Activated CD8-positive, alpha-beta memory T cell treated with anti-CD3 and anti-CD28 coated beads, Interleukin-2, amount 10 ng/mL, durations not matched to agents 7 days and 5 days (primary cell): ENCODE measurements around the gene SLC25A21. TPM values are rescaled to one million over a fixed set of nuclear protein-coding genes. Genes with fewer than 3 reads are reported as not detected.
"Not testable (repeated sequence)": the region's sequence is repeated elsewhere in the genome, so short reads cannot be mapped to it uniquely, and the experiment has no call there.

Experiments used
- ATAC-seq: fragments of 150-1000 bp; cut with Tn5 transposase; one replicate; pipeline ENCODE4 v1.10.0; 2021; ENCODE audit warnings: moderate library complexity
- CTCF ChIA-PET: fragments of 350-600 bp; sonication (Branson Sonifier 250); formaldehyde crosslinking; loops from one replicate; lab custom pipeline; 2021; ENCODE audit warnings: antibody characterized with exemption; lab: Charles Lee
- DNase-seq: peaks from one replicate; pipeline ENCODE4 v3.0.0-alpha.2; 2020
- H3K27ac Mint-ChIP-seq: one replicate; pipeline ENCODE4 v1.8.0; 2021; ENCODE audit warnings: mild to moderate bottlenecking, mixed read lengths
- H3K27me3 Mint-ChIP-seq: one replicate; pipeline ENCODE4 v1.8.0; 2021; ENCODE audit warnings: mixed read lengths
- H3K36me3 Mint-ChIP-seq: one replicate; pipeline ENCODE4 v1.8.0; 2021; ENCODE audit warnings: mild to moderate bottlenecking, mixed read lengths
- H3K4me1 Mint-ChIP-seq: one replicate; pipeline ENCODE4 v1.8.0; 2021; ENCODE audit warnings: mixed read lengths
- H3K4me3 Mint-ChIP-seq: one replicate; pipeline ENCODE4 v1.8.0; 2021; ENCODE audit warnings: mild to moderate bottlenecking, moderate library complexity, mixed read lengths
- H3K9me3 Mint-ChIP-seq: one replicate; pipeline ENCODE4 v1.8.0; 2022; ENCODE audit warnings: low read depth, mixed read lengths
- total RNA-seq, 2 experiments: library from RNA; stranded (reverse); gene quantifications; one replicate each; pipeline ENCODE4 v1.2.3, GENCODE V29; 2021

SLC25A21 gene
- total RNA-seq, 2 experiments from 2014 or later: not detected

DNA sequence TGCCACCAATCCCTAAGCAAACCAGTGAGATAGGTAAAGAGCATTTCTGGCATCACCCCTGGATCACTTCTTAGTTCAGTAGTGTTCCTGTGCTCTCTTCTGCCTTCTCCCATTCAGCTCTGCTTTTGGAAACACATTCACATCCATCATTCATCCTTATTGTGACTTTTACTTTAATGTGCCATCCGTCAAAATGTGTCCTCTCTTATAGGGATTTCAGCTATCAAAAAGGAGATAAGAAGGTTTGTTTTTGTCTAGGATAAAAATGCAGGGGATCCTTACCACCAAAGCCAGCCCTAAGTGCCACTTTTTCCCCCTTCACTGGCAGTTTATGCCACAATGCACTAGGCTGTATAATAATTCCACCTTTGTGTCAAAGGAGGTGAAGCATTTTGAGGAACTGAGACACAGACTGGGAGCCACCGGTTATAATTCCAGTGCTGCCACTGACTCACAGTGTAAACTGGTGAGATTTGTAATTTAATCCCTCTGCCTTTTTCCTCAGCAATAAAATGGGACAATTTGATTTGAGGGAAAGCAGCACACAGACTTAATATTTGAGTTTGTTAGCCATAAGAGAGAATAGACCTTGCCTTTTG, 352.2 kb downstream of the SLC25A21 start:
- no peaks in the 10 kb centered on the region for H3K9me3 Mint-ChIP-seq
- ATAC-seq: no peak
- CTCF ChIA-PET: no interaction called here
- H3K4me3 Mint-ChIP-seq: no peak overlapping the region
- no peaks in the 10 kb centered on the region for H3K27me3 Mint-ChIP-seq
- H3K27ac Mint-ChIP-seq: no peak overlapping the region
- no peaks in the 10 kb centered on the region for H3K4me1 Mint-ChIP-seq
- DNase-seq: no peak
- no peaks in the 10 kb centered on the region for H3K36me3 Mint-ChIP-seq

DNA sequence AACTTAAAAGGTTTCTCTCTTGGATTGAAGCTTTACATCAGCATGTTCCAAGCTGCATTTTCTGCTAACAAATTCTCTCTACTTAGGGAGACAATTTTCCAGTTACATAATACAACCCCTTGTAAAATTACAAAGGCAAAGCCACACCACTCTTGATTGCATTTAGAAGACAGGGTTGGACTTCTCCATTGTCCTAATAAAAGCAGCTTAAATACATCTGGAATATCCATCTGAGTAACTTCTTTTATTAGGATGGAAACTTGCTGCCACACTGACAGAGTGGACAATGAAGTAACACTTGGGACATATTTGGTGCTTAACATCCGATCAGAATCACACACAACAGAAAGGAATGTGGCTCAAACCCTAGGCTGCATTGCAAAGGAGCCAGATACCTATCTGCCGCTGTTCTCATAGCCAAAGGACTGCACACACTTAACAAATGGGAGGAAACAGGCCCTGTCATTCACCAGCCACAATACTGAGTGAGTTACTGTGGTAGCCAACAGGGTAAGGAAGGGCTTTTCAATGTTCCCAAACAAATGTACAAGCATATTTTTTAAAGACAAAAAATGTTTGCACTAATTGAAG, 353.5 kb downstream of the SLC25A21 start:
- DNase-seq (no peak), ATAC-seq (no peak)
- H3K4me1 Mint-ChIP-seq: no peaks in the 10 kb centered on the region
- H3K36me3 Mint-ChIP-seq: no peaks in the 10 kb centered on the region
- H3K27me3 Mint-ChIP-seq: no peaks in the 10 kb centered on the region
- no peak overlapping the region for H3K27ac Mint-ChIP-seq
- CTCF ChIA-PET: no interaction called here
- no peak overlapping the region for H3K4me3 Mint-ChIP-seq
- H3K9me3 Mint-ChIP-seq: peaks cover 2% of the 10 kb centered on the region

DNA sequence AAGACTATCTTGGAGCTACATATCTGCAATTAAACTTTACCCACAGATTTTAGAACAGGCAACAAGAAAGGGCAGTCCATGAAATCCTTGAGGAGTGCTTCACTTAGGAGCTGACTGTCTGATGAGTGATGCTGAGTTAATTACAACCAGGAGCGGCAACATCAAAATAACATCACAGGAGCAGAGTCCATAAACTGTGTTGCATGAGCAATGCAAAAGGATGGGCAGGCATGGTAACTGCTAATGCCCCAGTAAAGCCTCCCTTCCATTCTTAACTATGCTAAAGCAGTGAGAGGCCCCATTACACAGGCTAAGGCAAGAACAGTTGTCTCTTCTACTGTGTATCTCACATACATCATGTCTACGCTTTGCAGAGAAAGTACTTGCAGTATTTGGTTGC, 354.2 kb downstream of the SLC25A21 start:
- H3K4me1 Mint-ChIP-seq: no peaks in the 10 kb centered on the region
- H3K9me3 Mint-ChIP-seq: peaks cover 2% of the 10 kb centered on the region
- no peak overlapping the region for H3K27ac Mint-ChIP-seq
- H3K27me3 Mint-ChIP-seq: no peaks in the 10 kb centered on the region
- no peak overlapping the region for H3K4me3 Mint-ChIP-seq
- CTCF ChIA-PET: no interaction called here
- ATAC-seq (no peak), DNase-seq (no peak)
- H3K36me3 Mint-ChIP-seq: no peaks in the 10 kb centered on the region

DNA sequence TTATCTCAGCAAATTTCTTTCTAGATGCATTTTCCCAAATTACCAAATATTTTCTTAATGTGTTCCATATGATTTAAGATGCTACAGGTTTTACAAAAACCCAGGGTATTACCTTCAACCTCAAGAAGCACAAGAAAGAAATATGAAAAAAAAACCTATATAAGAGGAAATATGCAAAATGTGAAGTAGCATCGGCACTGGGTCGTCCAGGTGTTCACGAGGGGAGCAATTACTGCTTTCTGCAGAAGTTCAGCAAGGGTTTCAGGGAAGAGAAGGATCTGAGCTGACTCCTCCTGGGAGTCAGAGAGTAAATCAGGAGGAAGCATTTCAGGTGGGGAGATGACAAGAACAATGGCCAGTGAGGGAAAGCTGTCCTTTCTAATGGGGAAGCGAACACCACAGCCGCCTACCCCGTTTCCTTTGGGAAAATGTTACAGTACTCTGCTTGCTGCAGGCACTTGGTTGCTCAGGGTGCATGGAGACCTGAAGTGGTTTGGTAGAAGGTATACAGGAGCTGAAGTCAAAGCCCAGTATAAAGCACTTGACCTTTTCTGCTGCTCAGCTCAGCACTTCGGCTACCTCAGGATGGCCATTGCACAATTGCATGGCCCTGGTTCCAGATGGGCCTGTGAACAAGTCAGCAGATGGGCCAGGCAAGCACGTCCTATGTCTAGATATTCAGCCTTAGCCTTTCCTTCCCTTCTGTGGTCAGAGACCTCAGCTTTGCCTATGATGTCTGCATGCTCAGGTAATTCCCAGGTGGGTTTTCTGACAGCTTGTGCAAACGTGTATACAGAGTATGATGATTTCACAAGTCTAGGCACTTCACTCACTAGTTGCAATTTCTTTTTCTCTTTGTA, 355.1 kb downstream of the SLC25A21 start:
- DNase-seq (no peak), ATAC-seq (no peak)
- CTCF ChIA-PET: no interaction called here
- no peaks in the 10 kb centered on the region for H3K27me3 Mint-ChIP-seq
- no peak overlapping the region for H3K4me3 Mint-ChIP-seq
- no peaks in the 10 kb centered on the region for H3K4me1 Mint-ChIP-seq
- no peaks in the 10 kb centered on the region for H3K36me3 Mint-ChIP-seq
- H3K27ac Mint-ChIP-seq: no peak overlapping the region
- peaks cover 2% of the 10 kb centered on the region for H3K9me3 Mint-ChIP-seq

DNA sequence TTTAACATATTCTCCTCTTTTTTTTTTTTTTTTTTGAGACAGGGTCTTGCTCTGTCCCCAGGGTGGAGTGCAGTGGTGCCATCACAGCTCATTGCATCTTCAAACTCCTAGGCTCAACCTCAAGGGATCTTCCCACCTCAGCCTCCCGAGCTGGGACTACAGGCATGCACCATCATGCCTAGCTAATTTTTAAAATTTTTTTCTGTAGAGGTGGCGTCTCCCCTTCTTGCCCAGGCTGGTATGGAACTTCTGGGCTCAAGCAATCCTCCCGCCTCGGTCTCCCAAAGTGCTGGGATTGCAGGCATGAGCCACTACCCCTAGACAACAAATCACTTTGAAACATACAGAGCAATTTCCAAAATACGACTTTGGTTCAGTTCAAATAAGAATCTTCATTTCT, 355.9 kb downstream of the SLC25A21 start:
- CTCF ChIA-PET: no interaction called here
- H3K27me3 Mint-ChIP-seq: no peaks in the 10 kb centered on the region
- no peak for ATAC-seq
- DNase-seq: no peak
- H3K4me1 Mint-ChIP-seq: no peaks in the 10 kb centered on the region
- no peak overlapping the region for H3K4me3 Mint-ChIP-seq
- peaks cover 2% of the 10 kb centered on the region for H3K9me3 Mint-ChIP-seq
- H3K36me3 Mint-ChIP-seq: no peaks in the 10 kb centered on the region
- no peak overlapping the region for H3K27ac Mint-ChIP-seq

DNA sequence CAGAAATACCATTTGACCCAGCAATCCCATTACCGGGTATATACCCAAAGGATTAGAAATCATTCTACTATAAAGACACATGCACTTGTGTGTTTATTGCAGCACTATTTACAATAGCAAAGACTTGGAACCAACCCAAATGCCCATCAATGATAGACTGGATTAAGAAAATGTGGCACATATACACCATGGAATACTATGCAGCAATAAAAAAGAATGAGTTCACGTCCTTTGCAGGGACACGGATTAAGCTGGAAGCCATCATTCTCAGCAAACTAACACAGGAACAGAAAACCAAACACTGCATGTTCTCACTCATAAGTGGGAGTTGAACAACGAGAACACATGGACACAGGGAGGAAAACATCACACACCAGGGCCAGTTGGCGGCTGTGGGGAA, 357.6 kb downstream of the SLC25A21 start:
- CTCF ChIA-PET, H3K9me3 Mint-ChIP-seq, H3K27ac Mint-ChIP-seq, DNase-seq, H3K36me3 Mint-ChIP-seq, H3K4me3 Mint-ChIP-seq, ATAC-seq, H3K27me3 Mint-ChIP-seq, H3K4me1 Mint-ChIP-seq: not testable (repeated sequence)

DNA sequence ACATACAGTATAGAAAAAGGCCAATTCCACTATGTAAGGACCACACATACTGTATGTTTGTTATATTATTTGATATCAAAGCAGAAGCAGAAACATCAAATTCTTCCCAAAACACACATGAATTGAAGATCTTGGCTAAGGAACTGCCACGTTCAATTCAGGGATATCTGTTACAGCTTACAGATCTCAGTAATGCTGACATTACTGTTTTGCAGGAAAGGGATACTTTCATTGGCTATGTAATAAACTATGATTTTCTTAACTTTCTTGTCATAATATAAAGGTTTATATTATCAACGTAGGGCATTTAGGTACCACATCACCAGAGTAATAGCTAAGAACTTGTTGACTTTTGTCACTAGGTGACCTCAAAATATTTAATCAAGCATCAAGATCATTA, 362.2 kb downstream of the SLC25A21 start:
- no peaks in the 10 kb centered on the region for H3K36me3 Mint-ChIP-seq
- H3K9me3 Mint-ChIP-seq: peaks cover 7% of the 10 kb centered on the region
- no peaks in the 10 kb centered on the region for H3K27me3 Mint-ChIP-seq
- ATAC-seq: no peak
- CTCF ChIA-PET: no interaction called here
- H3K4me1 Mint-ChIP-seq: no peaks in the 10 kb centered on the region
- no peak overlapping the region for H3K4me3 Mint-ChIP-seq
- no peak overlapping the region for H3K27ac Mint-ChIP-seq
- DNase-seq: no peak

DNA sequence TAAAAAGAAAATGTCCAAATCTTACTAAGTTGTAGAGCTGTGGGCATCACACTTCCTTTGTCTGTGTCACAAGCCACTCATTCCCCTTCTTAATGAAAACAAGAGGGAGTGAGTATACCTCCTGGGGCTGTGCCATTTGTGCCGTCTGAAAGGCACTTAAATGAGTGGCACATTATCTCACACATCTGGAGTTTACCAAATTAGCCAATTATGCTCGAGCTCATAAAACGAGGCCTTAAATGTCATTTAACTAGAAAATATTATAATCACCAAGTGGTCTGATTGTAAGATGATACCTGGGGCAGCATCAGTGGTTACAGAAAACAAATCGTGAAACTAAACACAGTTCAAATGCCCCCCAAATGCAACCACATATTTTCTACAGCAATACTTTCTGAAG, 364.7 kb downstream of the SLC25A21 start:
- Mint-ChIP-seq H3K27me3 (no peaks in the 10 kb centered on the region), H3K27ac (no peak overlapping the region), H3K36me3 (no peaks in the 10 kb centered on the region), H3K9me3 (peaks cover 5% of the 10 kb centered on the region), H3K4me3 (no peak overlapping the region), H3K4me1 (no peaks in the 10 kb centered on the region)
- no peak for DNase-seq
- ATAC-seq: no peak
- CTCF ChIA-PET: no interaction called here

DNA sequence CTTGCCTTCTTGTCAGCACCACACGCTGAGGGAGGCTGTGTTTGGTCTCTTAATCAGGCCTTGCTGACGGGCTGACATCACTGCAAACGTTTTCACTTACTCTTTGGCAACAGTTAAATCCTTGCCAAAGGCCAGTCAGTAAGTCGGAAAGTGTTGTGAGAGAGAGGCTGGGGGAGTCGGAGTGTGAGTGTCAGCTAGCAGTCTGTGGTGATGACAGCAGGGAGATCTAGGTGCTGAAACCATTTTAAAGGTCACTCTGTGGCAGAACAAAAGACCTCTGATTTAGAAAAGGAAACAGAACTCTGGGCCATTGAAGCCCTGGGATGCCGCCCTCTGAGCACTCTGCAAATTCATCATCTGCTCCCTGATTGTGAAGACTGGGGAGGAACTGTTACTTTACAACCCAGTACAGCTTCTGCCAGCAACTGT, 367.3 kb downstream of the SLC25A21 start:
- ATAC-seq (no peak), DNase-seq (no peak)
- CTCF ChIA-PET: no interaction called here
- Mint-ChIP-seq H3K9me3 (peaks cover 5% of the 10 kb centered on the region), H3K36me3 (no peaks in the 10 kb centered on the region), H3K4me1 (no peaks in the 10 kb centered on the region), H3K4me3 (no peak overlapping the region), H3K27me3 (no peaks in the 10 kb centered on the region), H3K27ac (no peak overlapping the region)

DNA sequence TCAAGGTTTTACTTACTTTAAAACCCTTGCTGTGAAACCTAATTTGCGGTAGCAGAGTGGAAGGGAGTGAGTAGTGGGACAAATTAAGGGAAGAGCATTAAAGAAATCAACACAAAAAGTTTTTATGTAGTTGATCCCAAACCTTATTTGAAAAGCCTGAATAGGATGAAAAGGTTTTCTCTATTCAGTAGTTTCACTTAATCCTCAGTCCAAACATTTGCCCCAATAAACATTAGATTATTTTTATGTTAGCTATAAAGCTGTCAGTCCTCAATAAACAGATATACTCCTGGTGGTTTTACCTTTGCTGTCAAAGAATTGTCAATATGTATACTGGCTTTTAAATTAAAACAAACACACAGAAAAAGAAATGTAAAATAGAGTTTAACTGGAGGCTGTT, 374.8 kb downstream of the SLC25A21 start:
- H3K36me3 Mint-ChIP-seq: no peaks in the 10 kb centered on the region

DNA sequence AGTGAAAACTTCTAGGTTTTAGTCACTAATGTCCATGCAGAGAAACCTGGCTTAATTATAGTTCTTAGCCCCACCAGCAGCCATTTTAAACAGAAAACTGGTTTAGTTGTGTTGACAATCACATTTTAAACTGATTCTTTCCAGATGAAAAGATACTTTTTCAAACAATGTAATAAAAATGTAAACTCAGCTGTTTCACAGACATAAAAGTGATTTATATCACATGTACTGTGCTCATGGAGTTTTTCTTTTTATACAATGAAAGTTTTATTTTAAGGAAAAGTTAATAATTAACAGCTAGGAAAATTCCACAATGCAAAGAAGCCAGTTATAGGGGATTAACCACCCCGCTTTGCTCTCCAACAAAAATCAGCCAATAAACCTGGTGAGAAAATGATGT, 381.0 kb downstream of the SLC25A21 start:
- Mint-ChIP-seq H3K9me3 (no peaks in the 10 kb centered on the region), H3K4me3 (no peak overlapping the region), H3K4me1 (no peaks in the 10 kb centered on the region), H3K27ac (no peak overlapping the region), H3K36me3 (no peaks in the 10 kb centered on the region), H3K27me3 (no peaks in the 10 kb centered on the region)
- DNase-seq (no peak), ATAC-seq (no peak)
- CTCF ChIA-PET: no interaction called here

More for the DNA sequence above, 374.8 kb downstream of the SLC25A21 start:
- H3K4me3 Mint-ChIP-seq: no peak overlapping the region
- no peaks in the 10 kb centered on the region for H3K4me1 Mint-ChIP-seq
- no peak for ATAC-seq
- H3K27me3 Mint-ChIP-seq: no peaks in the 10 kb centered on the region
- no peaks in the 10 kb centered on the region for H3K9me3 Mint-ChIP-seq
- CTCF ChIA-PET: no interaction called here
- no peak for DNase-seq
- H3K27ac Mint-ChIP-seq: no peak overlapping the region

DNA sequence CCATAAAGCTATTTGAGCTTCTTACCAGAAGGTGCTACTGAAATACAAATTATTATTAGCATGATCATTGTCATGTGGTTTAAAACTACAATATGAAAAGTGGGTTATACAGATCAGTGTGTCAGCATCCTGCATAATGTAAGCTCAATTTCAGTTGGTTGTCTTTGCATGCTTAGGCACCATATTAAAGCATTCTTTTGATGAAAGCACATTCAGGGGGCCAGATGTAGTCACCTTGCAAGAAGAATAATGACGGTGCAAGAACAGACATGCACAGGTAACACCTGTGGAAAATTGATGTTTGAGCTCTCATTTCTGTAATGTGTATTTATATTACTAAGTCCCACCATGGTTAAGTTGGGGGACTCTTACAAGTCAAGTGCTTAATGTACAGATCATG, 386.9 kb downstream of the SLC25A21 start:
- CTCF ChIA-PET: no interaction called here
- H3K36me3 Mint-ChIP-seq: no peaks in the 10 kb centered on the region
- no peak for ATAC-seq
- no peak for DNase-seq
- H3K27me3 Mint-ChIP-seq: no peaks in the 10 kb centered on the region
- no peaks in the 10 kb centered on the region for H3K9me3 Mint-ChIP-seq
- no peaks in the 10 kb centered on the region for H3K4me1 Mint-ChIP-seq
- H3K27ac Mint-ChIP-seq: no peak overlapping the region
- no peak overlapping the region for H3K4me3 Mint-ChIP-seq

DNA sequence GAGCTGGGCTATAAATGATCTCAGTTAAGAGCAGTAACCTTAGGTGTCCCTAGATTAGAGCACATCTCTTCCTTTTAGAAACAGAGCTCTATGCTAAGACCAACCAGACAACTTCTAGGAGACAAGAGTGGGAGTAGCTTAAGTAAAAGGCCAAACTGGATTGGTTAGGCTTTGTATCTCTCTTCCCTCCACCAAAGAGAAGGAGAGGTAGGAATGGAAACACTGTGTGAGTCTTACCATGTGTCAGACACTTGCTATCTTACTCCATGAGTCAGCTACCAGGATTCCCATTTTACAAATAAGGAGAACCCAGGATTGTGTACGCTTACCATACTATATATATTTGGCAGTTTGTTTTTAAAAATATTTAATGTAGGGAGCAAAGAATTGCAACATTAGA, 387.9 kb downstream of the SLC25A21 start:
- no peak overlapping the region for H3K27ac Mint-ChIP-seq
- no peaks in the 10 kb centered on the region for H3K9me3 Mint-ChIP-seq
- DNase-seq (no peak), ATAC-seq (no peak)
- no peaks in the 10 kb centered on the region for H3K4me1 Mint-ChIP-seq
- no peaks in the 10 kb centered on the region for H3K27me3 Mint-ChIP-seq
- CTCF ChIA-PET: no interaction called here
- H3K4me3 Mint-ChIP-seq: no peak overlapping the region
- H3K36me3 Mint-ChIP-seq: no peaks in the 10 kb centered on the region

DNA sequence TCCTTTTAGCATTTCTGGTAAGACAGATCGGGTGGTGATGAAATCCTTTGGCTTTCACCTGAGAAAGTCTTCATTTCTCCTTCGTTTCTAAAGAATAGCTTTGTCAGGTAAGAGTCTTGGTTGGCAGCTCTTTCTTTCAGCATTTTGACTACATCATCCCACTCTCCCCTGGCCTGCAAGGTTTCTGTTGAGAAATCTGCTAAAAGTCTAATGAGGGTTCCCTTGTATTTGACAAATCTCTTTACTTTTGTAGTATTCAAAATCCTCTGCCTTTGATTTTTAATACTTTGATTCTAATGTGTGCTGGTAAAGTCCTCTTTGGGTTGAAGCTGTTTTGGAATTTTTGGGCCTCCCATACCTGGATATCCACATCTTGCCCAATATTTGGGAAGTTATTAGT, 390.5 kb downstream of the SLC25A21 start:
- Mint-ChIP-seq H3K9me3 (no peaks in the 10 kb centered on the region), H3K4me1 (no peaks in the 10 kb centered on the region)
- CTCF ChIA-PET: no interaction called here

More for the DNA sequence above, 390.5 kb downstream of the SLC25A21 start:
- Mint-ChIP-seq H3K27me3 (no peaks in the 10 kb centered on the region), H3K4me3 (no peak overlapping the region), H3K27ac (no peak overlapping the region), H3K36me3 (no peaks in the 10 kb centered on the region)
- ATAC-seq: no peak
- DNase-seq: no peak
